Activated B cell treated with CpG ODN at 0.5 μM for 24 hours (primary cell): Measurements from ENCODE around the gene NPVF. TPM values are rescaled to one million over a fixed set of nuclear protein-coding genes. Genes with fewer than 3 reads are reported as not detected.

Source experiments
- ATAC-seq: fragments of 200-7000 bp; cut with Tn5 transposase; one replicate; pipeline ENCODE4 v1.10.0; 2021; ENCODE audit warnings: low read depth, mild to moderate bottlenecking, moderate library complexity
- CTCF ChIA-PET: fragments of 350-600 bp; sonication (Branson Sonifier 250); formaldehyde crosslinking; loops from one replicate; lab custom pipeline; 2021; ENCODE audit warnings: antibody characterized with exemption; lab: Charles Lee
- POLR2A ChIA-PET: fragments of 350-600 bp; sonication (Branson Sonifier 250); formaldehyde crosslinking; loops from one replicate; lab custom pipeline; 2021; ENCODE audit warnings: antibody characterized with exemption; lab: Charles Lee
- DNase-seq: peaks from one replicate; pipeline ENCODE4 v3.0.0; 2022
- H3K27ac Mint-ChIP-seq: one replicate; pipeline ENCODE4 v1.8.0; 2020; ENCODE audit warnings: mixed read lengths
- H3K27me3 Mint-ChIP-seq: one replicate; pipeline ENCODE4 v1.8.0; 2021; ENCODE audit warnings: mixed read lengths
- H3K36me3 Mint-ChIP-seq: one replicate; pipeline ENCODE4 v1.8.0; 2021; ENCODE audit warnings: low read depth, mixed read lengths
- H3K4me1 Mint-ChIP-seq: one replicate; pipeline ENCODE4 v1.8.0; 2021; ENCODE audit warnings: mixed read lengths
- H3K4me3 Mint-ChIP-seq: one replicate; pipeline ENCODE4 v1.8.0; 2020; ENCODE audit warnings: mild to moderate bottlenecking, mixed read lengths
- H3K9me3 Mint-ChIP-seq: one replicate; pipeline ENCODE4 v1.8.0; 2020; ENCODE audit warnings: mixed read lengths
- CTCF ChIP-seq: fragments of 200-600 bp; IDR thresholded peaks from one replicate; pipeline ENCODE4 v1.8.0; 2022; ENCODE audit warnings: antibody characterized with exemption, mild to moderate bottlenecking
- intact Hi-C: fragments of 100-400 bp; cut with micrococcal nuclease; formaldehyde crosslinking; loops from one replicate; pipeline ENCODE4 v1.15.1; 2024
- total RNA-seq: library from RNA; stranded (reverse); gene quantifications from 2 replicates; pipeline ENCODE4 v1.2.3, GENCODE V29; 2022

The NPVF gene
- total RNA-seq, 1 donor from 2014 or later, result not detected

GRCh38 chr7:25244254-25245033 lies 16.2 kb upstream of the NPVF start:
- Mint-ChIP-seq H3K4me1 (no peaks in the 10 kb centered on the region), H3K27me3 (peaks cover 28% of the 10 kb centered on the region), H3K9me3 (no peaks in the 10 kb centered on the region), H3K27ac (no peak overlapping the region), H3K36me3 (no peaks in the 10 kb centered on the region), H3K4me3 (no peak overlapping the region)
- ChIA-PET POLR2A (no interaction called here), CTCF (no interaction called here)
- no peak for TF ChIP-seq CTCF
- no peak for ATAC-seq
- no peak for DNase-seq
- intact Hi-C loops, result no loop called here

- POLR2A ChIA-PET, result no interaction called here
- TF ChIP-seq CTCF, result no peak
These were observed 14.4 kb upstream of the NPVF start for GRCh38 chr7:25242678-25243077.

GRCh38 chr7:25240896-25241295 lies 12.6 kb upstream of the NPVF start:
- ChIA-PET CTCF (no interaction called here), POLR2A (no interaction called here)
- H3K27me3 Mint-ChIP-seq, result peaks cover 19% of the 10 kb centered on the region
- H3K36me3 Mint-ChIP-seq, result no peaks in the 10 kb centered on the region
- intact Hi-C loops, result no loop called here
- H3K4me1 Mint-ChIP-seq, result no peaks in the 10 kb centered on the region
- no peak overlapping the region for H3K27ac Mint-ChIP-seq
- H3K9me3 Mint-ChIP-seq, result no peaks in the 10 kb centered on the region
- no peak overlapping the region for H3K4me3 Mint-ChIP-seq
- no peak for DNase-seq
- ATAC-seq, result no peak
- TF ChIP-seq CTCF, result no peak

More at GRCh38 chr7:25242678-25243077, 14.4 kb upstream of the NPVF start:
- peaks cover 21% of the 10 kb centered on the region for H3K27me3 Mint-ChIP-seq
- H3K27ac Mint-ChIP-seq, result no peak overlapping the region
- ATAC-seq (no peak), DNase-seq (no peak)
- intact Hi-C loops, result no loop called here
- H3K9me3 Mint-ChIP-seq, result no peaks in the 10 kb centered on the region
- H3K4me3 Mint-ChIP-seq, result no peak overlapping the region
- CTCF ChIA-PET, result no interaction called here
- no peaks in the 10 kb centered on the region for H3K4me1 Mint-ChIP-seq
- no peaks in the 10 kb centered on the region for H3K36me3 Mint-ChIP-seq

- Mint-ChIP-seq H3K27me3 (peaks cover 19% of the 10 kb centered on the region), H3K4me1 (no peaks in the 10 kb centered on the region), H3K27ac (no peak overlapping the region), H3K36me3 (no peaks in the 10 kb centered on the region), H3K9me3 (no peaks in the 10 kb centered on the region), H3K4me3 (no peak overlapping the region)
- ChIA-PET CTCF (no interaction called here), POLR2A (no interaction called here)
- no peak for TF ChIP-seq CTCF
- no peak for DNase-seq
- no peak for ATAC-seq
- intact Hi-C loops, result no loop called here
These were observed 12.1 kb upstream of the NPVF start for GRCh38 chr7:25240340-25240739.

- Mint-ChIP-seq H3K4me3 (no peak overlapping the region), H3K27me3 (peaks cover 19% of the 10 kb centered on the region), H3K27ac (no peak overlapping the region), H3K4me1 (no peaks in the 10 kb centered on the region), H3K36me3 (no peaks in the 10 kb centered on the region), H3K9me3 (no peaks in the 10 kb centered on the region)
- no peak for TF ChIP-seq CTCF
- ATAC-seq, result no peak
- ChIA-PET POLR2A (no interaction called here), CTCF (no interaction called here)
- DNase-seq, result no peak
- intact Hi-C loops, result no loop called here
These were observed 11.6 kb upstream of the NPVF start for GRCh38 chr7:25239888-25240287.
